Hematopoietic multipotent progenitor cell treated with erythropoietin and hydrocortisone succinate and interleukin-3 and kit ligand, for 15 days (in vitro differentiated cells): ENCODE measurements around the gene INTS11.
A peak's percentile ranks its signal among the peaks of the same experiment; 100 is the strongest.

Experiments used
- DNase-seq: peaks from one replicate; pipeline ENCODE4 v3.0.0-alpha.2; 2015; ENCODE audit warnings: low spot score

The INTS11 gene

DNA sequence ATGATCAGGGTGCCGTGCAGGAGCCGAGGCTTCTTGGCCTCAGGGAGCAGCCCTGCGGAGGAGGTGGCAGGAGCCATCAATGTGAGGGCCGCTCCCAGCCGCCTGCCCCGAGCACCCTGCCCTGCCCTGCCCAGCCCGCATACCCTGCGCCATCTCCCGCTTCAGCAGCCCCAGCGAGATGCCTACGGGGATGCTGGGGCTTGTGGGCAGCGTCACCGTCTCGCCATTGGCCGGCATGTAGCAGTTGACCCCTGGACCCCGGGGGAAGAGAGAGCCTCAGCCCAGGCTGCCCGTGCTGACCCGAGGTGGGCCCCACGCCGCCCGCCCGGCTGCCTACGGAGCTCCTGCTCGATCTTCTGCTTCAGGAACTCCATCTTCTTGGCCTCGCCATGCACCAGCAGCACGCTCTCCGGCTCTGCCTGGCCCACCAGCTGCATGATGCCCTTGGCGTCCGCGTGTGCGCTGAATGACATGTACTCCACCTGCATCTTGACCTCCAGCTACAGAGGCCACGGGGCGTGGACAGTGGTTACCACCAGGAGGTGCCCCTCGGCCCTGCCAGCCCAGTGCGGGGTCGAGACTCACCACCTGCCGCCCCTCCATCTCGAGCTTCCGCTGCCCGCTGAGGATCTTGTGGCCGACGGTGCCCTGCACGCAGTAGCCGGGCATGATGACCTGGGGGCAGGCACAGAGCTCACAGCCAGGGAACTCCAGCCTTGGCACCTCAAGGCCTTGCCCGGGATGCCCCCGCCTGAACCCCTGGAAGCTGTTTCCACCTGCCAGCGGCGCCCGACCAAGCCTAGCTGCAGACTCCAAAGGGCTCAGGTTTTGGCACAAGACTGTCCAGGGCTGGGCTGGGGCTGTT, 11.8 kb downstream of the INTS11 start:
- no peak for DNase-seq

DNA sequence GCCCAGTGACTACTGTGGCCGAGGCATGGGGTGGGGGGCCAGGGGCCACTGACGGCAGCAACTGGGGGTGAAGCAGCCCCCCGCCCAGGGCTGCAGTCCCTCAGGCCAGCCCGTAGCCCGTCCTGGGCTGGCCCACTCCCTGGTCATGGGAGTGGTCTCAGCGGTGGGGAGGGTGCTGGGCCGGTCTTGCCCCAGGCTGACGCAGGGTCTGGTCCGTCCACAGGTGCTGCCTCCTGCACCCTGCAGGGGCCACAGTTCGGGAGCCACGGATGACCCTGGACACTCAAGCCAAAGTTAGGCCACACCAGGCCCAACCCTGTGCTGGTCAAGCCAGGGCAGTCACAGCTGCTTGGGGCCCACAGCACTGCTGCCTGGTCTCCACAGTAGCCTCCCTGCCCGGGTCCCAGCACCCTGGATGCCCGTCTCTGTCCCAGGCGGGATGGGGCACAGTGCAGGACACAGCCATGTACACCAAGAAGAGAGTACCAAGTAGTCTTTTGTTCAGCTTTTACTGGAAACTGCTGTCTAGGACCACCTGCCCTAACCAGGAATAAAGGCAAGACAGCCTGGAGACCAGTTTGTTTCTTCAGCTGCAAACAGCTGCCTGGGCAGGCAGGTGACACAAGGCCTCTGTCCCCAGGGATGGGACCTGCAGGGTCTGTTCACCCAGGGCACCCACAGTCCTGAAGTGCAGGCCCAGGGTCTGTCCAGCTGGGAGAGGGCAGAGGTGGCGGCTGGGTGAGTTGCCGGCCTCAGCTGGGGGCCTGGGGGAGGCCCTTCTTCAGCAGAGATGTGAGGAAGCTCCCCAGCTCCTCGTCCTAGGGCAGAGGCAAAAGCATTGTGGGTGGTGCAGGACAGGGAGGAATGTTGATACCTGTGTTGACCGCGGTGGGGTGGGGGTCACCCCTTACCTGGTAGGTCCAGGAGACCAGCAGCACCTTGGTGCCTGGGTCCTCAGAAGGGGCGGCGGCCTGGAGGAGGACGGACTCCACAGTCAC, 13.1 kb downstream of the INTS11 start:
- DNase-seq = no peak

- DNase-seq = no peak
These were observed 13.9 kb downstream of the INTS11 start for GRCh38 chr1:1310476-1311053.

DNA sequence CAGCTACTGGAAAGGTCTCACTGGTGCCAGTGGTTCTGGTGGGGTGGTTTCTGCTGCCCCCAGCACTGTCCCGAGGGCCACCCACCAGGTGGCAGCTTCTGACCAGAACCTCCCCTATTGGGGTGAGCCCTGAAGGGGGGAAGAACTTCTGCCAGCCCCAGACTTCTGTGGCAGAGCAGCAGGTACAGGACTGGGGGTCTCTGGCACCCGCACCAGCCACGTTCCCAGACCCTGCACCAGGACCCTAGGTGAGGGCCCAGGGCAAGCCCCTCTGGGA, 14.4 kb downstream of the INTS11 start:
- DNase-seq = no peak

GRCh38 chr1:1309251-1310108, 15.0 kb downstream of the INTS11 start:
- DNase-seq = no peak

- no peak for DNase-seq
These were observed 15.7 kb downstream of the INTS11 start for GRCh38 chr1:1308756-1309250.

DNA sequence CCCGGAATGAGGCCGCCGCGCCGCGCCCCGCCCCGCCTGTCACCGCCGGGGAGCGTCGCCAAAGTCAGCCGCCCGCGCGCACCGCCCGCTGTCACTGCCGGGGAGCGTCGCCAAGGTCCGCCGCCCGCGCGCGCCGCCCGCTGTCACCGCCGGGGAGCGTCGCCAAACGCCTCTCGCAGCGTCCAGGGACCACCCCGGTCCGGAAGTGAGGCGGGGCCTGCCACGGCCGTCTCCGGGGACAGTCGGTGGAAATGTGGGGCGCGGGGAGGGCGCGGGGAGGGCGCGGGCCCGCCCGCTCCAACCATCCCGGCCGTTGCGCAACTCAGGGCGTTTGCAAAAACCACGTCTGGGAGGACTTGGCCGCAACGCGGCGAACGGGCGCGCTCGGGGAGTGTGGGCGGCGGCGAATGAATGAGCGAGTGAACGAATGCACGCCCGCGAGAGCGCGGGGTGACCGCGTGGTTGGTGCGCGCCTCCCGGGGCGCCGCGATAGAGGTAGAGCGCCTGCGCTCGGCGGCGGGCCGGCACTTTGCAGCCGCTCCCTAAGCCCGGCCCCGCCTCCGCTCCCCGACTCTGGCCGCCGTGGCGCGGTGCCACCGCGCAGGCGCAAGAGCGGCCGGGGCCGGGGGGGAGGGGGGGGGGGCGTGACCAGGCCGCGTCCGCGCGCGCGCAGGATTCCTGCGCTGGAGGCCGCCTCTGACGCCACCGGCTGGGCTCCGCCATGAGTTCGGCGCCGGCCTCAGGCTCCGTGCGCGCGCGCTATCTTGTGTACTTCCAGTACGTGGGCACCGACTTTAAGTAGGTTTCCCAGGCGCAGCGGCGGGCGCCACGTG, 16.3 kb downstream of the INTS11 start, which contains the start of the genes ACAP3 and PUSL1:
Gene ACAP3, minus strand, starts transcription at position 8 of the 833 bp plus-strand sequence. CDS start 115 bp downstream, outside the sequence.
Gene PUSL1, plus strand, starts transcription at position 675 of the 833 bp plus-strand sequence. Its CDS starts 47 bp downstream, at position 722.
- peak; percentile 93 for DNase-seq

- DNase-seq = no peak
These were observed 17.1 kb downstream of the INTS11 start for GRCh38 chr1:1307261-1307922.

DNA sequence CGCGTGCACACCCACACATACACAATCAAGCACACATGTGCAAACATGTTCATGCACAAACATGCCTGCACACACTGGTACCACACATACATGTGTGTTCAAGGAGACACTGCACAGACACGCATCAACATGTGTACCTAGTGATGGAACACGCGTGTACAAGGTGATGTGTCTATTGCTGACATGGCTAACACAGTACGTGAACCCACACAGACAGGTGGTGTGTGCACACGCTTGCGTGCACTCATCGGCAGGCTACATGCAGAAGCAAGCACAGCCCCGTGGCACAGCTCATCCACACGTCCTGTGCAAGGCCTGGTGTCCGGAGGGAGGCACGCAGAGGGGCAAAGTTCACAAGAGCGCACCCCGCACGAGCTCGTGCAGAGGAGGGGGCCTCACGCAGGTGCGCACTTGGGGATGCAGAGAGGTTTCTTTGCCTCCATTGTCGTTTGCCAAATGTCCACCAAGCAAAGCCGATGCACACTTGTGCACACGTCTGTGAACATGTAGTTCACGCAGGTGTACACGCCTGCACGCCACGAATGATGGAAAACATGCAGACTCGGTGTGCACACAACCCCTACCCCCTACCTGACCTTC, 17.7 kb downstream of the INTS11 start:
- no peak for DNase-seq

GRCh38 chr1:1306070-1306660, 18.3 kb downstream of the INTS11 start:
- no peak for DNase-seq

DNA sequence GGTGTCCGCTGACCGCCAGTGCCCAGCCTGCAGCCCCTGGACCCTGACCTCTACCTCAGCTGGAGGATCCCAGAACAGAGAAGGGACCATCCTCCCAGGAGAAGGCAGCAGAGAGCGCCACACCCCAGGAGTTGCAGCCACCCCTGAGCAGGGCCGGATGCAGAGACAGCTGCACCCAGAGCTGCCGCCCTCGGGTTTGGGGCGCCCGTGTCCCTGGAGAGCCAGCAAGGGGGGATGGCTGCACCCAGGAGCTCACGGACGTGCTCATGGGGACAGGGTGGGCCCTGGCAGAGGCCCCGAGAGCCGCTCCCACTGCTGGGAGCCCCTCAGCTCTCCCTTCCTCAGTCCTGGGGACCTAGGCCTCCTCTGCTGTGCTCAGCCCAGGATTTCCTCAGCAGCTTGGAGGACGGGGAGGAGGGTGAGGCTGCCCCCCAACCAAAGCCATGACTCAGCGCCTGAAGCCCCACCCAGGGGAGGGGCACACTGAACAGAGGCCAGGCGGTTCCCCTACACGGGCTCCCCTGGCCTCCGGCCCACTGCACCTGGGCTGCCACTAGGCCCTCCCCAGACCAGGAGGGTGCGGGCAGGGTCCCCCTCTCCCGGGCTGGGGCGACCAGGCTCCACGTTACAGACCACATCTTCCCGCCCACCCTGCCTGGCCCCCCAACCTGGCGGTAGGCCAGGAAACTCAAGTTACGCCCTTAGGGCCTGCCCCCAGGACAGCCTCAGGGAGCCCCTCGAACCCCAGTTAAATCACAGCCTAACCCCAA, 19.0 kb downstream of the INTS11 start:
- peak; percentile 70 for DNase-seq

DNA sequence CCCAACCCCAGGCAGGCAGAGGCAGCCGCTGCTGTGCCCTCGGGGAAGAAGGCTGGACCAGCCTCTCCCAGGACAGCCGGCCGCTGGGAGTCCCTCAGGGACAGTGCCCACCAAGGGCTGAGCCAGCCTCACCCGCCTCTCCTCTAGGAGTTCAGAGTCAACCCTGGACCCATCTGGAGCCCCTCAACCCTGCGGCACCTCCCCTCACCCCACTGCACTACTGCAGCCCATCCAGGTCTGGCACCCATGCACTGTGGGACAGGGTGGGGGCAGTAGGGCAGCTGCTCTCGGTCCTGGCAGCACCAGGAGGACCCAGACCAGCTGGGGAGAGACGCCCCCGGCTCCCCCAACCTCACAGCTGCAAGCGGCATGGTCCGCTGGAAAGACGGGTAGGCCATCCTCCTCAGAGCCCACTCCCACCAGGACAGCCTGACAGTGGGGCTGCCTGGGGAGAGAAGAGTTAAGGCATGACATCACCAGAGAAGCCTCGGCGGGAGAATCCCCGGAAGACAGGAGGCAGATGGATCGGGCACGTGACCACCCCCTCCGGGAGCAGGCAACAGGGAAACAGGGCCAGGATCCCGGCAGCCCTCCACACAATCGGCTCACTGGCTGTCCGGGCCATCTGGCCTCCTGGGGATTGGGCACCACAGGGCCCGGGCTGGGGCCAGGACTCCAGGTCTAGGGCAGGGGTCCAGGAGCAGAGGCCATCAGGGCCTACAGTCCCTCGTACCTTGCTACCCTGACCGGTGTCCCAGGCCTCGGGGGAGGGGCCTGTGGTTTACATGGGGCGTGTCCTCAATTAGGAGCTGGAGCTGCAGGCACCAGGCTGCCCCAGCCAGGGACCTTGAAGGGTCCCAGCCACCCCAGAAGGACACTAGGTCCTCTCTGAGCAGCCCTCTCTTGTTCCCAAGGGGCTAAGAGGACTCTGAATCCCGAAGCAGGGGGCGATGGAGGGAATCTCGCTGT, 19.8 kb downstream of the INTS11 start:
- no peak for DNase-seq

- no peak for DNase-seq
These were observed 20.7 kb downstream of the INTS11 start for GRCh38 chr1:1303736-1304135.

DNA sequence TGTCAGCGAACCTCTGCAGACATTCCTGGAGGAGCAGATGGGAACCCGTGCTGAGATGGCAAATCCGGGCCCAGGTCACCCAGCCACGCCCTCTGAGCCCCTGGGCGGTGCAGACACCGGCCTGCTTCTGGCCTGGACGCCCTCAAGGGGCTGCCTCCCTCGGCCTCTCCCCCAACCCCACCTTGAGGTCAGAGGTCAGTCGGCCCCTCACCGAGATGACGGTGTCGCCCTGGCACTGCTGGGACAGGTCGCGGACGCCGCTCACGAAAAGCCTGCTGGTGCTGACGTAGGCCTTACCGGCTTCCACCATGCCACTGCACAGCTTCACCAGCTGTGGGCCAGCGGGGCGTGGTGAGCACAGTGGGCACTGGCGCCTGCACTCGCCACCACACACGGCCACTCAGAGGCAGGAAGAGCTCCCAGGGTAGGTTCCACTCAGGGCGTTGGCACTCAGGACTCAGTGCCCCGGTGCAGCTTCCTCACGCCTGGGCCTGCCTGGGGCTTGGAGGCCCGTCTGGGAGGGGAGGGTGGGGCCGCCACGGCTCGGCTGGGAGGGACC, 21.4 kb downstream of the INTS11 start:
- no peak for DNase-seq

DNA sequence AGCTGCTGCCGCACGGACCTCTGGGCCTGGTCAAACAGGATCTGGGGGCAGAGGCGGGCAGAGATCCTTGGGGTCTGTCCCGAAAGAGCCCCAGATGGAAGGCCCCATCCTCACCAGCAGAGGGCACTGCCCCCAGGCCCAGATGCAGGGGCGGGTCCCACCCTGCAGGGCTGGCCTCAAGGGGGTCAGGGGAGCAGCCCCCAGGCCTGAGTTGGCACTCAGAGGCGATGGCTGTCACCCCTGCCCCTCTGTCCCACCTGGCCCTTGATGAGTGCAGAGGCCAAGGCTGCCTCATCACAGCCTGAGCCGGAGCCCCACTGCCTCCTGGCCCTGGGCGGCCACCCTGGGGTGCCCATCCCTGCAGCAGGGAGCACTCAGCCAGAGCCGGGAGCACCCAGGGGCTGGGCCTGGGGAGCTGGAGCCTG, 22.4 kb downstream of the INTS11 start:
- DNase-seq = no peak

DNA sequence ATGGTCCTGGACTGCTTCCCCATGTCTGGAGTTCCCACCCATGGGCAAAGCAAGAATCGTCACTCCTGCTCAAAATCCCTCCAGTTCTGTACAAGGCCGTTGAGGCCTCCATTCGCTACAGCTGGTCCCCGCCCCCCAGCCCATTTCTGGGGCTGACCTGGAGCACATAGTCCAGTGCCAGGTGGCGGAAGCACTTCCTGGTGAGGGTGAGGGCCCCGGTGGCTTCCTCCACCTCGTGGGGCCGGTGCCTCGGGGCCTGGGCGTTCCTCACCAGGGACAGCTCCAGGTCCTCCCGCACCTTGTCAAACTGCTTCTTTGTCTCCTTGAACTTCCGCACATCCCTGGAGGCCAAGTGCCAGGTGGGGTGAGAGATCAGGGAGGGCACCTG, 24.1 kb downstream of the INTS11 start:
- DNase-seq = no peak
